Fibroblast of gingiva (primary cell): ENCODE data around the gene C1QTNF2.
"Not testable (repeated sequence)": the region's sequence is repeated elsewhere in the genome, so short reads cannot be mapped to it uniquely, and the experiment has no call there.

ENCODE experiments used
- DNase-seq: peaks from one replicate; pipeline ENCODE4 v3.0.0-alpha.2; 2011; ENCODE audit warnings: low read depth

The C1QTNF2 gene

GRCh38 chr5:160342413-160342941 is 27.9 kb downstream of the C1QTNF2 start:
- no peak for DNase-seq

- no peak for DNase-seq
Observed at GRCh38 chr5:160341309-160341870, 29.0 kb downstream of the C1QTNF2 start.

- not testable (repeated sequence) for DNase-seq
Observed at GRCh38 chr5:160340513-160340912, 29.9 kb downstream of the C1QTNF2 start.

GRCh38 chr5:160339406-160340130 is 30.9 kb downstream of the C1QTNF2 start:
- no peak for DNase-seq

GRCh38 chr5:160334716-160335115 is 35.7 kb downstream of the C1QTNF2 start:
- DNase-seq = not testable (repeated sequence)

- peak; percentile 5 for DNase-seq
Observed at GRCh38 chr5:160333721-160334120, 36.7 kb downstream of the C1QTNF2 start.

- DNase-seq = no peak
Observed at GRCh38 chr5:160330212-160330611, 40.2 kb downstream of the C1QTNF2 start.

- no peak for DNase-seq
Observed at GRCh38 chr5:160327818-160328217, 42.6 kb downstream of the C1QTNF2 start.

GRCh38 chr5:160326981-160327380 is 43.4 kb downstream of the C1QTNF2 start:
- no peak for DNase-seq

- no peak for DNase-seq
Observed at GRCh38 chr5:160325716-160326115, 44.7 kb downstream of the C1QTNF2 start.

GRCh38 chr5:160324886-160325285 is 45.5 kb downstream of the C1QTNF2 start:
- DNase-seq = no peak

GRCh38 chr5:160318409-160318808 is 52.0 kb downstream of the C1QTNF2 start:
- DNase-seq = no peak

GRCh38 chr5:160317434-160317833 is 53.0 kb downstream of the C1QTNF2 start:
- no peak for DNase-seq

- DNase-seq = no peak
Observed at GRCh38 chr5:160315968-160316367, 54.5 kb downstream of the C1QTNF2 start.

- DNase-seq = no peak
Observed at GRCh38 chr5:160312960-160313727, 57.3 kb downstream of the C1QTNF2 start.

- DNase-seq = no peak
Observed at GRCh38 chr5:160312134-160312959, 58.1 kb downstream of the C1QTNF2 start, which contains the start of gene CCNJL. Gene CCNJL (minus strand): TSS chr5:160312564. CDS start chr5:160311923, 641 bp downstream.

GRCh38 chr5:160311491-160312133 is 58.8 kb downstream of the C1QTNF2 start:
- no peak for DNase-seq

GRCh38 chr5:160310552-160311295 is 59.7 kb downstream of the C1QTNF2 start:
- DNase-seq = no peak

- no peak for DNase-seq
Observed at GRCh38 chr5:160310140-160310539, 60.3 kb downstream of the C1QTNF2 start.

GRCh38 chr5:160306696-160307095 is 63.7 kb downstream of the C1QTNF2 start:
- no peak for DNase-seq

- DNase-seq = no peak
Observed at GRCh38 chr5:160305319-160305718, 65.1 kb downstream of the C1QTNF2 start.
